ENCODE measurements around the gene ACP1. TPM values are rescaled to one million over a fixed set of nuclear protein-coding genes. Genes with fewer than 3 reads are reported as not detected.

ACP1 gene
- total RNA-seq, 1 donor = 88.3 TPM

GRCh38 chr2:231521-232185 lies 33.1 kb upstream of the ACP1 start:
- DNase-seq (ENCODE audit: low read depth) = no peak
- H3K4me3 ChIP-seq (ENCODE audit: low read depth, low read length) = no peak overlapping the region
- TF ChIP-seq CTCF (IDR thresholded peaks at IDR 0.05; ENCODE audit: insufficient read depth, low read length) = no peak

GRCh38 chr2:233030-233429 lies 31.7 kb upstream of the ACP1 start:
- no peak for TF ChIP-seq CTCF (IDR thresholded peaks at IDR 0.05; ENCODE audit: insufficient read depth, low read length)
- DNase-seq (ENCODE audit: low read depth) = no peak
- H3K4me3 ChIP-seq (ENCODE audit: low read depth, low read length) = no peak overlapping the region

GRCh38 chr2:234421-234820 lies 30.3 kb upstream of the ACP1 start:
- no peak overlapping the region for H3K4me3 ChIP-seq (ENCODE audit: low read depth, low read length)

GRCh38 chr2:236993-237539 lies 27.7 kb upstream of the ACP1 start:
- TF ChIP-seq CTCF (IDR thresholded peaks at IDR 0.05; ENCODE audit: insufficient read depth, low read length) = no peak
- H3K4me3 ChIP-seq (ENCODE audit: low read depth, low read length) = no peak overlapping the region
- no peak for DNase-seq (ENCODE audit: low read depth)

More at GRCh38 chr2:234421-234820, 30.3 kb upstream of the ACP1 start:
- no peak for DNase-seq (ENCODE audit: low read depth)
- TF ChIP-seq CTCF (IDR thresholded peaks at IDR 0.05; ENCODE audit: insufficient read depth, low read length) = no peak

GRCh38 chr2:237878-238277 lies 26.9 kb upstream of the ACP1 start:
- DNase-seq (ENCODE audit: low read depth) = no peak
- TF ChIP-seq CTCF (IDR thresholded peaks at IDR 0.05; ENCODE audit: insufficient read depth, low read length) = no peak
- no peak overlapping the region for H3K4me3 ChIP-seq (ENCODE audit: low read depth, low read length)

- H3K4me3 ChIP-seq (ENCODE audit: low read depth, low read length) = no peak overlapping the region
- no peak for TF ChIP-seq CTCF (IDR thresholded peaks at IDR 0.05; ENCODE audit: insufficient read depth, low read length)
- DNase-seq (ENCODE audit: low read depth) = no peak
Measured at GRCh38 chr2:238431-238830, 26.3 kb upstream of the ACP1 start.

- no peak for TF ChIP-seq CTCF (IDR thresholded peaks at IDR 0.05; ENCODE audit: insufficient read depth, low read length)
Measured at GRCh38 chr2:238869-239268, 25.9 kb upstream of the ACP1 start.

More at GRCh38 chr2:238869-239268, 25.9 kb upstream of the ACP1 start:
- no peak for DNase-seq (ENCODE audit: low read depth)
- no peak overlapping the region for H3K4me3 ChIP-seq (ENCODE audit: low read depth, low read length)
